Karpas-422 (cell line): ENCODE measurements around the gene SDK1. TPM values are rescaled to one million over a fixed set of nuclear protein-coding genes. Genes with fewer than 3 reads are reported as not detected.

Source experiments
- DNase-seq: peaks from one replicate; pipeline ENCODE4 v3.0.0-alpha.2; 2015
- H2AFZ ChIP-seq: fragments of 200-600 bp; sonication (generic); 2 replicates; pipeline ENCODE4 v1.6.1; 2014; ENCODE audit warnings: antibody characterized with exemption, low read length, mixed read lengths
- H3K27ac ChIP-seq: fragments of 200-600 bp; sonication (generic); 2 replicates; pipeline ENCODE4 v1.5.1; 2014; ENCODE audit warnings: mild to moderate bottlenecking, low read length, moderate library complexity
- H3K27me3 ChIP-seq: fragments of 200-600 bp; sonication (generic); 2 replicates; pipeline ENCODE4 v1.6.1; 2014; ENCODE audit warnings: low read length, mixed read lengths
- H3K36me3 ChIP-seq: fragments of 200-600 bp; sonication (generic); 2 replicates; pipeline ENCODE4 v1.6.1; 2014; ENCODE audit warnings: low read length, mixed read lengths; ENCODE audit not compliant: insufficient read depth
- H3K4me1 ChIP-seq: fragments of 200-600 bp; sonication (generic); 2 replicates; pipeline ENCODE4 v1.6.1; 2014; ENCODE audit warnings: mild to moderate bottlenecking, low read length, mixed read lengths
- H3K4me2 ChIP-seq: fragments of 200-600 bp; sonication (generic); 2 replicates; pipeline ENCODE4 v1.6.1; 2014; ENCODE audit warnings: low read length, low read depth, mild to moderate bottlenecking; ENCODE audit not compliant: poor library complexity, severe bottlenecking
- H3K4me3 ChIP-seq: fragments of 200-600 bp; sonication (generic); 2 replicates; pipeline ENCODE4 v1.5.1; 2014; ENCODE audit warnings: mild to moderate bottlenecking, antibody characterized with exemption, low read length, mixed read lengths
- H3K79me2 ChIP-seq: fragments of 200-600 bp; sonication (generic); 2 replicates; pipeline ENCODE4 v1.6.1; 2014; ENCODE audit warnings: mild to moderate bottlenecking, low read length, mixed read lengths
- H3K9ac ChIP-seq: fragments of 200-600 bp; sonication (generic); 2 replicates; pipeline ENCODE4 v1.6.0; 2014; ENCODE audit warnings: low read length
- H3K9me2 ChIP-seq: fragments of 200-600 bp; sonication (generic), shearing (Covaris generic); replicated peaks from 2 replicates; pipeline ENCODE4 v1.6.0; 2014; ENCODE audit warnings: mild to moderate bottlenecking, low read length, moderate library complexity; ENCODE audit not compliant: insufficient read depth
- H3K9me3 ChIP-seq: fragments of 300-700, 200-600 bp; sonication (generic); 2 replicates; pipeline ENCODE4 v1.6.1; 2014; ENCODE audit warnings: low read length, mixed read lengths
- H4K20me1 ChIP-seq: fragments of 200-600 bp; sonication (generic); 2 replicates; pipeline ENCODE4 v1.6.1; 2014; ENCODE audit warnings: mild to moderate bottlenecking, antibody characterized with exemption, low read length, low read depth; ENCODE audit not compliant: insufficient read depth
- total RNA-seq: library from RNA; depleted of rRNA; stranded (reverse); fragments of >200 nt; shearing (Covaris generic); gene quantifications from 2 replicates; pipeline ENCODE4 v1.2.3, GENCODE V29; 2014; ENCODE audit warnings: low replicate concordance

SDK1 gene
- total RNA-seq, 1 experiment from 2014 or later, result not detected

- Histone ChIP-seq H3K9me3 (no peaks in the 10 kb centered on the region), H3K79me2 (no peaks in the 10 kb centered on the region), H3K36me3 (no peaks in the 10 kb centered on the region), H3K4me1 (no peaks in the 10 kb centered on the region), H3K27ac (no peak overlapping the region), H3K4me3 (no peak overlapping the region), H4K20me1 (no peaks in the 10 kb centered on the region), H3K27me3 (no peaks in the 10 kb centered on the region), H2AFZ (no peak overlapping the region), H3K9ac (no peak overlapping the region), H3K9me2 (no peaks in the 10 kb centered on the region), H3K4me2 (no peak overlapping the region)
- DNase-seq, result no peak
Measured at GRCh38 chr7:4043988-4044387, 742.9 kb downstream of the SDK1 start.

GRCh38 chr7:4045450-4045849, 744.4 kb downstream of the SDK1 start:
- Histone ChIP-seq H3K4me2 (no peak overlapping the region), H2AFZ (no peak overlapping the region), H3K27me3 (no peaks in the 10 kb centered on the region), H3K9ac (no peak overlapping the region), H3K9me2 (no peaks in the 10 kb centered on the region), H3K9me3 (no peaks in the 10 kb centered on the region), H3K4me3 (no peak overlapping the region), H3K27ac (no peak overlapping the region), H3K4me1 (no peaks in the 10 kb centered on the region), H3K79me2 (no peaks in the 10 kb centered on the region), H3K36me3 (no peaks in the 10 kb centered on the region), H4K20me1 (no peaks in the 10 kb centered on the region)
- DNase-seq, result no peak

- no peak for DNase-seq
- Histone ChIP-seq H3K9me3 (no peaks in the 10 kb centered on the region), H3K9me2 (no peaks in the 10 kb centered on the region), H3K79me2 (no peaks in the 10 kb centered on the region), H3K4me1 (no peaks in the 10 kb centered on the region), H2AFZ (no peak overlapping the region), H4K20me1 (no peaks in the 10 kb centered on the region), H3K4me3 (no peak overlapping the region), H3K27ac (no peak overlapping the region), H3K9ac (no peak overlapping the region), H3K36me3 (no peaks in the 10 kb centered on the region), H3K4me2 (no peak overlapping the region), H3K27me3 (no peaks in the 10 kb centered on the region)
Measured at GRCh38 chr7:4045975-4046374, 744.9 kb downstream of the SDK1 start.

GRCh38 chr7:4048336-4048735, 747.3 kb downstream of the SDK1 start:
- H3K9me3 ChIP-seq, result no peaks in the 10 kb centered on the region
- no peaks in the 10 kb centered on the region for H3K4me1 ChIP-seq
- H2AFZ ChIP-seq, result no peak overlapping the region
- no peaks in the 10 kb centered on the region for H3K79me2 ChIP-seq
- H4K20me1 ChIP-seq, result no peaks in the 10 kb centered on the region
- no peaks in the 10 kb centered on the region for H3K27me3 ChIP-seq
- no peak overlapping the region for H3K4me2 ChIP-seq
- no peak overlapping the region for H3K4me3 ChIP-seq
- H3K9me2 ChIP-seq, result no peaks in the 10 kb centered on the region
- H3K36me3 ChIP-seq, result no peaks in the 10 kb centered on the region
- DNase-seq, result no peak
- no peak overlapping the region for H3K27ac ChIP-seq
- H3K9ac ChIP-seq, result no peak overlapping the region

- Histone ChIP-seq H3K9me2 (no peaks in the 10 kb centered on the region), H3K9ac (no peak overlapping the region), H3K36me3 (no peaks in the 10 kb centered on the region), H3K4me1 (no peaks in the 10 kb centered on the region), H3K9me3 (no peaks in the 10 kb centered on the region), H3K27me3 (no peaks in the 10 kb centered on the region), H2AFZ (no peak overlapping the region), H3K27ac (no peak overlapping the region), H4K20me1 (no peaks in the 10 kb centered on the region), H3K4me2 (no peak overlapping the region), H3K4me3 (no peak overlapping the region), H3K79me2 (no peaks in the 10 kb centered on the region)
- DNase-seq, result no peak
Measured at GRCh38 chr7:4049202-4049601, 748.1 kb downstream of the SDK1 start.

GRCh38 chr7:4050126-4050660, 749.1 kb downstream of the SDK1 start:
- Histone ChIP-seq H3K9me2 (no peaks in the 10 kb centered on the region), H3K36me3 (no peaks in the 10 kb centered on the region), H3K27ac (no peak overlapping the region), H3K4me3 (no peak overlapping the region), H3K4me1 (no peaks in the 10 kb centered on the region), H3K27me3 (no peaks in the 10 kb centered on the region), H3K9me3 (no peaks in the 10 kb centered on the region), H2AFZ (no peak overlapping the region), H4K20me1 (no peaks in the 10 kb centered on the region), H3K4me2 (no peak overlapping the region), H3K9ac (no peak overlapping the region), H3K79me2 (no peaks in the 10 kb centered on the region)
- DNase-seq, result no peak

GRCh38 chr7:4051696-4052095, 750.6 kb downstream of the SDK1 start:
- Histone ChIP-seq H3K79me2 (no peaks in the 10 kb centered on the region), H3K9me2 (no peaks in the 10 kb centered on the region), H4K20me1 (no peaks in the 10 kb centered on the region), H2AFZ (no peak overlapping the region), H3K36me3 (no peaks in the 10 kb centered on the region), H3K9me3 (no peaks in the 10 kb centered on the region), H3K4me1 (no peaks in the 10 kb centered on the region), H3K4me3 (no peak overlapping the region), H3K27me3 (no peaks in the 10 kb centered on the region), H3K4me2 (no peak overlapping the region), H3K27ac (no peak overlapping the region), H3K9ac (no peak overlapping the region)
- DNase-seq, result no peak

GRCh38 chr7:4052130-4052529, 751.1 kb downstream of the SDK1 start:
- Histone ChIP-seq H3K27ac (no peak overlapping the region), H3K79me2 (no peaks in the 10 kb centered on the region), H3K4me1 (no peaks in the 10 kb centered on the region), H3K4me2 (no peak overlapping the region), H3K9me3 (no peaks in the 10 kb centered on the region), H3K27me3 (no peaks in the 10 kb centered on the region), H4K20me1 (no peaks in the 10 kb centered on the region), H3K4me3 (no peak overlapping the region), H3K36me3 (no peaks in the 10 kb centered on the region), H3K9ac (no peak overlapping the region), H2AFZ (no peak overlapping the region), H3K9me2 (no peaks in the 10 kb centered on the region)
- DNase-seq, result no peak

- Histone ChIP-seq H3K4me3 (no peak overlapping the region), H3K4me2 (no peak overlapping the region), H3K27me3 (no peaks in the 10 kb centered on the region), H3K4me1 (no peaks in the 10 kb centered on the region), H4K20me1 (no peaks in the 10 kb centered on the region), H3K9ac (no peak overlapping the region), H3K36me3 (no peaks in the 10 kb centered on the region), H3K9me3 (no peaks in the 10 kb centered on the region), H2AFZ (no peak overlapping the region), H3K79me2 (no peaks in the 10 kb centered on the region), H3K27ac (no peak overlapping the region), H3K9me2 (no peaks in the 10 kb centered on the region)
- DNase-seq, result no peak
Measured at GRCh38 chr7:4054158-4054557, 753.1 kb downstream of the SDK1 start.
